SK-N-SH (cell line): ENCODE measurements around the gene MYH15.

Experiments
- CTCF ChIP-seq: fragments of 200-600 bp; sonication (generic); IDR thresholded peaks from 2 replicates; pipeline ENCODE4 v1.6.1; 2017; ENCODE audit warnings: antibody characterized with exemption, mild to moderate bottlenecking, moderate library complexity
- POLR2AphosphoS5 ChIP-seq: IDR thresholded peaks from 2 replicates; pipeline ENCODE4 v1.6.1; 2012; ENCODE audit warnings: low read depth, low read length
- RAD21 ChIP-seq: IDR thresholded peaks from 2 replicates; pipeline ENCODE4 v1.6.1; 2012; ENCODE audit warnings: mild to moderate bottlenecking, low read length
- SMC3 ChIP-seq: IDR thresholded peaks from 2 replicates; pipeline ENCODE4 v1.6.1; 2012; ENCODE audit warnings: low read depth, low read length, improper control_type of control experiment

- TF ChIP-seq CTCF (no peak), POLR2AphosphoS5 (no peak), RAD21 (no peak), SMC3 (no peak)
Observed at GRCh38 chr3:108377384-108377783, 133.0 kb downstream of the MYH15 start.
